Natural killer cell (primary cell): ENCODE data around the gene TENT5C. TPM values are rescaled to one million over a fixed set of nuclear protein-coding genes. Genes with fewer than 3 reads are reported as not detected.

ENCODE experiments used
- ATAC-seq, 3 donors: fragments of 150-1000 bp in 2 of 3; fragments of 200-7000 bp in 1 of 3; cut with Tn5 transposase; 1 replicate in 1 of 3; 2 replicates in 2 of 3; pipeline ENCODE4 v1.10.0; 2021; ENCODE audit warnings: mild to moderate bottlenecking in 2 of 3, moderate library complexity in 2 of 3
- DNase-seq, 2 donors: peaks; one replicate each; pipeline versions ENCODE4 v3.0.0 to v3.0.0-alpha.2; 2013 to 2021; ENCODE audit warnings: mixed read lengths in 1 of 2
- H3K27ac ChIP-seq: one replicate; pipeline ENCODE4 v1.5.1; 2013; ENCODE audit warnings: mild to moderate bottlenecking, low read length
- H3K27me3 ChIP-seq: one replicate; pipeline ENCODE4 v1.6.1; 2013; ENCODE audit warnings: low read length; ENCODE audit not compliant: control insufficient read depth, insufficient read depth
- H3K36me3 ChIP-seq: one replicate; pipeline ENCODE4 v1.6.1; 2013; ENCODE audit warnings: low read length; ENCODE audit not compliant: control insufficient read depth, insufficient read depth
- H3K4me1 ChIP-seq: one replicate; pipeline ENCODE4 v1.6.1; 2013; ENCODE audit warnings: low read length; ENCODE audit not compliant: control insufficient read depth, insufficient read depth
- H3K4me3 ChIP-seq: one replicate; pipeline ENCODE4 v1.5.1; 2013; ENCODE audit warnings: low read length
- H3K9me3 ChIP-seq: one replicate; pipeline ENCODE4 v1.6.1; 2013; ENCODE audit warnings: low read length; ENCODE audit not compliant: control insufficient read depth, insufficient read depth
- H3K27ac Mint-ChIP-seq, 2 donors: one replicate each; pipeline ENCODE4 v1.8.0; 2022; ENCODE audit warnings: mild to moderate bottlenecking in 2 of 2, mixed read lengths in 2 of 2, moderate library complexity in 1 of 2
- H3K27me3 Mint-ChIP-seq, 2 donors: one replicate each; pipeline ENCODE4 v1.8.0; 2022; ENCODE audit warnings: low read depth in 2 of 2, mixed read lengths in 2 of 2
- H3K36me3 Mint-ChIP-seq: one replicate; pipeline ENCODE4 v1.8.0; 2022; ENCODE audit warnings: mixed read lengths
- H3K4me1 Mint-ChIP-seq, 2 donors: one replicate each; pipeline ENCODE4 v1.8.0; 2022; ENCODE audit warnings: mixed read lengths in 2 of 2
- H3K4me3 Mint-ChIP-seq: one replicate; pipeline ENCODE4 v1.8.0; 2022; ENCODE audit warnings: mild to moderate bottlenecking, moderate library complexity, mixed read lengths
- H3K9me3 Mint-ChIP-seq, 2 donors: one replicate each; pipeline ENCODE4 v1.8.0; 2022; ENCODE audit warnings: mixed read lengths in 2 of 2
- WGBS: methylation state at CpG from one replicate; pipeline ENCODE4 v1.1.7; 2013; ENCODE audit warnings: missing lambda C conversion rate; ENCODE audit not compliant: insufficient coverage; 5-methylcytosine and 5-hydroxymethylcytosine counted together
- intact Hi-C: fragments of 100-400 bp; cut with micrococcal nuclease; formaldehyde crosslinking; loops from one replicate; pipeline ENCODE4 v1.14.2; 2022
- total RNA-seq, 4 donors: library from RNA; stranded (reverse); fragments of 120-200 nt in 1 of 4; gene quantifications; one replicate each; pipeline versions ENCODE4 v1.2.3 to v1.2.4, GENCODE V29; 2013 to 2022
- TF ChIP-seq, protein P1 (sequence below): fragments of 200-600 bp; IDR thresholded peaks from one replicate; pipeline ENCODE4 v1.8.0; 2022; ENCODE audit warnings: antibody characterized with exemption

The TENT5C gene
- total RNA-seq, 3 donors from 2014 or later (not counting 1 experiment from before 2014, with no cell fraction given) = 80.6 to 109 (median 90.9) TPM

DNA sequence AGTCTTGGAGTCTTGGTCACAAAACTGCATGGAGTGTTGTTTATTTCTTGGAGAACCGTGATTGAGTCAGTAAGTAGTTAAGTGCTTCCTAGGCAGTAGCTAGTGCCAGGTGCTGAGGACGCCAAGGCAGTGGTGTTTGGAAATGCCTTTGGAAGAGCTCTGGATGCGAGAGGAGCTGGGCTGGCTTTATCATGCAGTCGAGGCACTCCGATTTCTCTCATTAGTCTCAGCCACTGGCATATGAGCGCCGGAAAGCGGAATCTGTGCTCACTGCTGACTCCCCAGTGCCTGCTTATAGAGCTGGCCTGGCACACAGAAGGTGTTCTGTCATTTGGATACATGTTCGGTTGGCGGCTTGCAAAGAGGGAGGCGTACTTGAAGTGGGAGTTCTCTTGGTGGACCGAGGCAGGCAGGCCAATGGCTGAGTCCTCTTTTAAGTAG is 3.6 kb downstream of the TENT5C start:
- Mint-ChIP-seq H3K4me3 (no peak overlapping the region), H3K4me1 (peaks cover 80 to 85% of the 10 kb centered on the region in 2 donors), H3K27ac (peak overlapping the region; percentile 13 to 94), H3K9me3 (no peaks in the 10 kb centered on the region), H3K27me3 (peaks cover 0 to under 1% of the 10 kb centered on the region in 2 donors), H3K36me3 (no peaks in the 10 kb centered on the region)
- intact Hi-C loops = loop anchor here (5.0 kb wide), 1 partner anchor 242 kb away; the partner anchor contains the start of gene MAN1A2
- TF ChIP-seq, protein P1, sequence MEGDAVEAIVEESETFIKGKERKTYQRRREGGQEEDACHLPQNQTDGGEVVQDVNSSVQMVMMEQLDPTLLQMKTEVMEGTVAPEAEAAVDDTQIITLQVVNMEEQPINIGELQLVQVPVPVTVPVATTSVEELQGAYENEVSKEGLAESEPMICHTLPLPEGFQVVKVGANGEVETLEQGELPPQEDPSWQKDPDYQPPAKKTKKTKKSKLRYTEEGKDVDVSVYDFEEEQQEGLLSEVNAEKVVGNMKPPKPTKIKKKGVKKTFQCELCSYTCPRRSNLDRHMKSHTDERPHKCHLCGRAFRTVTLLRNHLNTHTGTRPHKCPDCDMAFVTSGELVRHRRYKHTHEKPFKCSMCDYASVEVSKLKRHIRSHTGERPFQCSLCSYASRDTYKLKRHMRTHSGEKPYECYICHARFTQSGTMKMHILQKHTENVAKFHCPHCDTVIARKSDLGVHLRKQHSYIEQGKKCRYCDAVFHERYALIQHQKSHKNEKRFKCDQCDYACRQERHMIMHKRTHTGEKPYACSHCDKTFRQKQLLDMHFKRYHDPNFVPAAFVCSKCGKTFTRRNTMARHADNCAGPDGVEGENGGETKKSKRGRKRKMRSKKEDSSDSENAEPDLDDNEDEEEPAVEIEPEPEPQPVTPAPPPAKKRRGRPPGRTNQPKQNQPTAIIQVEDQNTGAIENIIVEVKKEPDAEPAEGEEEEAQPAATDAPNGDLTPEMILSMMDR = no peak
- Histone ChIP-seq H3K4me1 (peaks cover 53% of the 10 kb centered on the region), H3K9me3 (no peaks in the 10 kb centered on the region), H3K4me3 (no peak overlapping the region), H3K27ac (no peak overlapping the region), H3K36me3 (peaks cover 1% of the 10 kb centered on the region), H3K27me3 (no peaks in the 10 kb centered on the region)
- WGBS = 96% methylated on average over 12 of the region's 12 CpGs
- no peak for ATAC-seq
- DNase-seq = peak in 1 of 2 donors; percentile 13

DNA sequence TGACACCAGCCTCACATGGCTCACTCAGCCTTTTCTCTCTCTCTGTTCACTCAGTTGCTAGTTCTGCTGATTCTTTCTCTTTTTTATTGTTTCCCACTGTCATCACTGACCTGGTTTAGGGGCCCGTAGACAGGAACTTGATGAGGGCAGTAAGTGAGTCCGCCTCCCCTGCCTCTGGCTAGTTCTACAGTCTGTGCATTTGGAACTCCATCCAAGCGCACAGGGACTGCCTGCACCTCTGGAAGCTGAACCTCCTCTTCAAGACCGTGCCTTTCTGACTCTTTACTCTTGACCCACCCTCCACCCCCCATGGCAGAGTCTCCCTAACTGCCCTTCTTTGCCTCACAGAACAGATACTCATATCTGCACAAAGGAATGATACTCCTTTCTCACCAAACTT is 4.2 kb downstream of the TENT5C start:
- Histone ChIP-seq H3K27ac (no peak overlapping the region), H3K27me3 (no peaks in the 10 kb centered on the region), H3K9me3 (no peaks in the 10 kb centered on the region), H3K36me3 (peaks cover 1% of the 10 kb centered on the region), H3K4me3 (no peak overlapping the region), H3K4me1 (peaks cover 57% of the 10 kb centered on the region)
- peaks cover 80 to 85% of the 10 kb centered on the region in 2 donors for H3K4me1 Mint-ChIP-seq
- TF ChIP-seq, protein P1 = no peak
- no peaks in the 10 kb centered on the region for H3K9me3 Mint-ChIP-seq
- intact Hi-C loops = no loop called here
- no peak overlapping the region for H3K4me3 Mint-ChIP-seq
- no peak for DNase-seq
- ATAC-seq = no peak
- H3K27me3 Mint-ChIP-seq = peaks cover under 1 to 4% of the 10 kb centered on the region in 2 donors
- H3K27ac Mint-ChIP-seq = peak overlapping the region in 1 of 2 donors; percentile 13
- peaks cover 2% of the 10 kb centered on the region for H3K36me3 Mint-ChIP-seq
- WGBS = 90% methylated on average over 4 of the region's 4 CpGs

DNA sequence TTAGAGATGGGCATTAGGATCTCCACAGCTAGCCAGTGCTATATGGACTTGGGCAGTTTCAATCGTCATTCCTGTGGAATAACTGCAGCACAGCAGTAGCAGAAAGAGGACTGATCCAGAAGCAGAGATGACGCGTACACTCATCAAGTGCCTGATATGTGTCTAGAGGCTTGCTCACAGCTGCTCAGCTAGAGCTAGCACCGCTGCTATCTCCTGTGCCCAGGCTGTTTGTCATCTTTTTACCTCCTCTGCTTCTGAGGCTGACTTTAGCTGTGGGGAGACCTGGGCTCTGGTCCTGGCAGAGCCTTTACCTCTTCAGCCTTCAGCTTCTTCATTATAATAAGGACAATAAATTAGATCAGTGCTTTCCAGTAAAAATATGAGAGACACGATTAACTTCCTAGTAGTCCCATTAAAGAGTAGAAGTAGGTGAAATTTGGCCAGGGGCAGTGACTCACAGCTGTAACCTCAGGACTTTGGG is 5.3 kb downstream of the TENT5C start:
- peaks cover 6% of the 10 kb centered on the region for H3K36me3 Mint-ChIP-seq
- TF ChIP-seq, protein P1 = no peak
- DNase-seq = no peak
- H3K27me3 ChIP-seq = no peaks in the 10 kb centered on the region
- intact Hi-C loops = no loop called here
- H3K9me3 Mint-ChIP-seq = no peaks in the 10 kb centered on the region
- no peak for ATAC-seq
- H3K27ac Mint-ChIP-seq = peak overlapping the region in 1 of 2 donors; percentile 65
- H3K4me3 Mint-ChIP-seq = peak overlapping the region; percentile 33
- H3K27me3 Mint-ChIP-seq = peaks cover 4 to 5% of the 10 kb centered on the region in 2 donors
- WGBS = 90% methylated on average over 5 of the region's 5 CpGs
- H3K4me3 ChIP-seq = no peak overlapping the region
- no peak overlapping the region for H3K27ac ChIP-seq
- H3K4me1 Mint-ChIP-seq = peaks cover 86 to 91% of the 10 kb centered on the region in 2 donors
- H3K4me1 ChIP-seq = peaks cover 65% of the 10 kb centered on the region
- peaks cover 1% of the 10 kb centered on the region for H3K36me3 ChIP-seq
- H3K9me3 ChIP-seq = no peaks in the 10 kb centered on the region
